SK-N-MC (cell line): ENCODE data around the gene RMND5A.
"Not testable (repeated sequence)": the region's sequence is repeated elsewhere in the genome, so short reads cannot be mapped to it uniquely, and the experiment has no call there.

Source experiments
- DNase-seq: peaks from one replicate; pipeline ENCODE4 v3.0.0-alpha.2; 2011; ENCODE audit warnings: low read depth, low spot score
- H3K27ac ChIP-seq: fragments of 200-600 bp; sonication (generic); 2 replicates; pipeline ENCODE4 v1.5.1; 2016; ENCODE audit warnings: mixed run types
- H3K36me3 ChIP-seq: fragments of 200-600 bp; sonication (generic); 2 replicates; pipeline ENCODE4 v1.6.1; 2017; ENCODE audit warnings: antibody characterized with exemption, low read length, mixed read lengths; ENCODE audit not compliant: insufficient read depth
- H3K4me3 ChIP-seq: fragments of 200-600 bp; sonication (generic); 2 replicates; pipeline ENCODE4 v1.5.1; 2016
- H3K9ac ChIP-seq: fragments of 200-600 bp; sonication (generic); 2 replicates; pipeline ENCODE4 v1.8.0; 2017; ENCODE audit warnings: mixed run types, mixed read lengths; ENCODE audit not compliant: insufficient read length
- H3K9me3 ChIP-seq: fragments of 200-600 bp; sonication (generic); 2 replicates; pipeline ENCODE4 v1.6.1; 2017; ENCODE audit warnings: low read depth, mild to moderate bottlenecking, antibody characterized with exemption, low read length, moderate library complexity, mixed read lengths
- EZH2 ChIP-seq: fragments of 200-600 bp; sonication (generic); IDR thresholded peaks from one replicate; pipeline ENCODE4 v1.6.1; 2017; ENCODE audit warnings: antibody characterized with exemption
- FOXP2 ChIP-seq: optimal IDR thresholded peaks from 2 replicates; pipeline ENCODE3; 2011; ENCODE audit warnings: mild to moderate bottlenecking, moderate library complexity; ENCODE audit not compliant: insufficient read depth; ENCODE audit errors: extremely low read length, control extremely low read depth
- POLR2AphosphoS5 ChIP-seq: IDR thresholded peaks from 2 replicates; pipeline ENCODE4 v1.6.1; 2012; ENCODE audit warnings: mild to moderate bottlenecking, low read depth, low read length, borderline replicate concordance

Gene RMND5A

GRCh38 chr2:86741889-86742498, 21.9 kb downstream of the RMND5A start:
- not testable (repeated sequence) for H3K9me3 ChIP-seq, H3K27ac ChIP-seq, H3K4me3 ChIP-seq, DNase-seq, H3K9ac ChIP-seq
- peaks cover 22% of the 10 kb centered on the region for H3K36me3 ChIP-seq

- no peak for DNase-seq
- Histone ChIP-seq H3K4me3 (no peak overlapping the region), H3K9ac (no peak overlapping the region), H3K9me3 (0 out of 2 replicates have a peak, but pooled peaks cover 6% of the 10 kb centered on the region), H3K36me3 (peaks cover 35% of the 10 kb centered on the region), H3K27ac (no peak overlapping the region)
- no peak for TF ChIP-seq POLR2AphosphoS5
- TF ChIP-seq FOXP2 = no peak
- no peak for TF ChIP-seq EZH2
Observed at GRCh38 chr2:86744152-86744551, 24.1 kb downstream of the RMND5A start.

- Histone ChIP-seq H3K4me3 (no peak overlapping the region), H3K27ac (peak overlapping the region; percentile 84), H3K9ac (no peak overlapping the region), H3K9me3 (peaks cover 16% of the 10 kb centered on the region; the same call in 1 of the 2 replicates), H3K36me3 (peaks cover 57% of the 10 kb centered on the region)
- TF ChIP-seq EZH2 (no peak), POLR2AphosphoS5 (no peak), FOXP2 (no peak)
- DNase-seq = no peak
Observed at GRCh38 chr2:86746939-86747338, 26.8 kb downstream of the RMND5A start.

GRCh38 chr2:86747711-86748639, 27.9 kb downstream of the RMND5A start:
- peak; percentile 73 for DNase-seq
- peak overlapping the region; percentile 49 for H3K9ac ChIP-seq

GRCh38 chr2:86750240-86750839, 30.2 kb downstream of the RMND5A start:
- no peak overlapping the region for H3K4me3 ChIP-seq
- H3K9me3 ChIP-seq = peaks cover 16% of the 10 kb centered on the region; the same call in 1 of the 2 replicates
- DNase-seq = no peak
- no peak for TF ChIP-seq EZH2
- TF ChIP-seq FOXP2 = no peak
- TF ChIP-seq POLR2AphosphoS5 = no peak
- H3K9ac ChIP-seq = no peak overlapping the region
- peaks cover 76% of the 10 kb centered on the region for H3K36me3 ChIP-seq
- no peak overlapping the region for H3K27ac ChIP-seq

More at GRCh38 chr2:86747711-86748639, 27.9 kb downstream of the RMND5A start:
- peaks cover 16% of the 10 kb centered on the region; the same call in 1 of the 2 replicates for H3K9me3 ChIP-seq
- H3K4me3 ChIP-seq = no peak overlapping the region
- TF ChIP-seq EZH2 = no peak
- no peak for TF ChIP-seq FOXP2
- TF ChIP-seq POLR2AphosphoS5 = no peak
- H3K36me3 ChIP-seq = peaks cover 68% of the 10 kb centered on the region
- H3K27ac ChIP-seq = peak overlapping the region; percentile 84

DNA sequence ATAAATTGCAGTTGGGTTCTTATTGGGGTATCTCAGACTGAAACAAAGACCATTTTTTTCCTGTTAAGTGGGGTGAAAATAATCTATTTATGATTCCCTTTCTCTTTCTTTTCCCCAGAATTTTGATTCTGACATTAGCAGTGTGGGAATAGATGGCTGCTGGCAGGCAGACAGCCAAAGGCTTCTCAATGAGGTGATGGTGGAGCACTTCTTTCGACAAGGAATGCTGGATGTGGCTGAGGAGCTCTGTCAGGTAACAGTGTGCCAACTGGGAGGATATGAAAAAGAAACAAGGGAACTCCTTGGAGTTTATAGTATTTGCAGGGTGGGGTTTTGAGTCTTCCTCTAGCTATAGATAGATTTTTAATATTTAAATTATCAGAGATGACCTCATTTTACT, 31.7 kb downstream of the RMND5A start:
- peaks cover 16% of the 10 kb centered on the region; the same call in 1 of the 2 replicates for H3K9me3 ChIP-seq
- TF ChIP-seq POLR2AphosphoS5 (no peak), EZH2 (no peak), FOXP2 (no peak)
- H3K9ac ChIP-seq = no peak overlapping the region
- H3K27ac ChIP-seq = no peak overlapping the region
- DNase-seq = no peak
- H3K4me3 ChIP-seq = no peak overlapping the region
- H3K36me3 ChIP-seq = peaks cover 84% of the 10 kb centered on the region

GRCh38 chr2:86752934-86753333, 32.8 kb downstream of the RMND5A start:
- peaks cover 16% of the 10 kb centered on the region; the same call in 1 of the 2 replicates for H3K9me3 ChIP-seq
- H3K36me3 ChIP-seq = peaks cover 76% of the 10 kb centered on the region
- no peak overlapping the region for H3K9ac ChIP-seq
- TF ChIP-seq EZH2 = no peak
- TF ChIP-seq POLR2AphosphoS5 = no peak
- no peak for TF ChIP-seq FOXP2
- no peak overlapping the region for H3K4me3 ChIP-seq
- no peak for DNase-seq
- H3K27ac ChIP-seq = no peak overlapping the region

DNA sequence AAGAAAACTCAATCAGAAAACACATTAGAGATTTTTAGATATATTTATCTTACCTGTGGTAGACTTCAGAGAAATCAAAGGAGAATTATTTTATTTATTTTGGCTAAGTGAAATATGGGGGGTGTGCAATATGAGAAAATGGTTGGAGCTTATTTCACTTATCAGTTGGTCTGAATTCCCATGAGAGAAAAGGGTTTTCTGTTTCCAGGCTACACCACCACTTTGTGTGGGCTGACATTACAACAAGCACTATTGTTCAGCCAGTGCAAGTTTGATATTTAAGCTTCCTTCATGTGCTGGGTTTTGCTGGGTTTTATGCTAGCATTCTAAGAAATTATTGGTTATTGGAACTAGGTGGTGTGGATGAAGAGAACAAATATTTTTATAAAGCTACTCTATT, 33.5 kb downstream of the RMND5A start:
- no peak overlapping the region for H3K27ac ChIP-seq
- TF ChIP-seq POLR2AphosphoS5 (no peak), EZH2 (no peak), FOXP2 (no peak)
- no peak overlapping the region for H3K4me3 ChIP-seq
- no peak overlapping the region for H3K9ac ChIP-seq
- peaks cover 16% of the 10 kb centered on the region; the same call in 1 of the 2 replicates for H3K9me3 ChIP-seq
- no peak for DNase-seq
- peaks cover 77% of the 10 kb centered on the region for H3K36me3 ChIP-seq
